HepG2 (cell line): ENCODE results near the gene TRIM44.

Experiments used
- BCLAF1 ChIP-seq: fragments of 450-650 bp; IDR thresholded peaks from 2 replicates; pipeline ENCODE4 v1.6.1; 2017; ENCODE audit warnings: mild to moderate bottlenecking
- HNRNPK ChIP-seq: fragments of 200-400 bp; formaldehyde crosslinking; IDR thresholded peaks from 2 replicates; pipeline ENCODE4 v1.6.1; 2018; ENCODE audit warnings: low read length, low read depth, moderate library complexity, mild to moderate bottlenecking; ENCODE audit not compliant: poor library complexity, severe bottlenecking
- NFKB2 ChIP-seq: sonication (generic); formaldehyde crosslinking; IDR thresholded peaks from 2 replicates; pipeline ENCODE4 v1.4.0; 2020; ENCODE audit warnings: missing genetic modification reagents, borderline replicate concordance
- U2AF2 ChIP-seq: fragments of 200-400 bp; formaldehyde crosslinking; IDR thresholded peaks from 2 replicates; pipeline ENCODE4 v1.6.1; 2017; ENCODE audit warnings: low read depth, mild to moderate bottlenecking, low read length

GRCh38 chr11:35826949-35827348 is 164.4 kb downstream of the TRIM44 start:
- TF ChIP-seq NFKB2, result no peak
- no peak for TF ChIP-seq U2AF2
- no peak for TF ChIP-seq HNRNPK
- TF ChIP-seq BCLAF1, result no peak
